Mesenchymal stem cell (in vitro differentiated cells and primary cell): ENCODE data around the gene TRAPPC14.

Source experiments
- DNase-seq: peaks from one replicate; pipeline ENCODE4 v3.0.0-alpha.2; 2013
- H2AFZ ChIP-seq: one replicate; pipeline ENCODE4 v1.6.1; 2013; ENCODE audit warnings: low read depth, mild to moderate bottlenecking, control low read depth, inconsistent platforms, low read length, moderate library complexity
- H2AK5ac ChIP-seq: 2 replicates; pipeline ENCODE4 v1.6.1; 2013; ENCODE audit warnings: low read length, moderate library complexity, mild to moderate bottlenecking, inconsistent platforms; ENCODE audit not compliant: severe bottlenecking
- H2BK120ac ChIP-seq: one replicate; pipeline ENCODE4 v1.6.1; 2013; ENCODE audit warnings: low read depth, mild to moderate bottlenecking, inconsistent platforms, low read length, moderate library complexity
- H2BK12ac ChIP-seq, 2 experiments: one replicate each; pipeline ENCODE4 v1.6.1; 2013; ENCODE audit warnings: inconsistent platforms in 2 of 2, low read length in 2 of 2, mild to moderate bottlenecking in 2 of 2, moderate library complexity in 2 of 2, control low read depth in 1 of 2
- H2BK15ac ChIP-seq: one replicate; pipeline ENCODE4 v1.6.1; 2013; ENCODE audit warnings: mild to moderate bottlenecking, low read depth, inconsistent platforms; ENCODE audit not compliant: poor library complexity, severe bottlenecking
- H2BK5ac ChIP-seq: 2 replicates; pipeline ENCODE4 v1.6.1; 2013; ENCODE audit warnings: low read depth, mild to moderate bottlenecking, low read length, control low read depth, inconsistent platforms; ENCODE audit not compliant: poor library complexity, severe bottlenecking
- H3K14ac ChIP-seq, 2 experiments: one replicate each; pipeline ENCODE4 v1.6.1; 2013; ENCODE audit warnings: inconsistent platforms in 2 of 2, low read length in 2 of 2, control low read depth in 1 of 2, mild to moderate bottlenecking in 1 of 2, moderate library complexity in 1 of 2
- H3K18ac ChIP-seq, 2 experiments: one replicate each; pipeline ENCODE4 v1.6.1; 2013; ENCODE audit warnings: inconsistent platforms in 2 of 2, low read length in 2 of 2, control low read depth in 1 of 2, low read depth in 1 of 2, mild to moderate bottlenecking in 1 of 2
- H3K23ac ChIP-seq, 2 experiments: one replicate each; pipeline ENCODE4 v1.6.1; 2013; ENCODE audit warnings: inconsistent platforms in 2 of 2, low read length in 2 of 2, mild to moderate bottlenecking in 2 of 2, moderate library complexity in 2 of 2, control low read depth in 1 of 2
- H3K27ac ChIP-seq: 2 replicates; pipeline ENCODE4 v1.5.1; 2013; ENCODE audit warnings: mild to moderate bottlenecking, moderate library complexity, low read length, control low read depth, inconsistent platforms; ENCODE audit not compliant: poor library complexity, severe bottlenecking
- H3K27me3 ChIP-seq, 2 experiments: 2 replicates each; pipeline versions ENCODE4 v1.6.1 to v1.7.0; 2013; ENCODE audit warnings: low read length in 2 of 2, mild to moderate bottlenecking in 2 of 2, moderate library complexity in 2 of 2, control low read depth in 1 of 2, inconsistent platforms in 1 of 2; ENCODE audit not compliant: control insufficient read depth in 1 of 2, insufficient read depth in 1 of 2
- H3K36me3 ChIP-seq, 2 experiments: 2 replicates each; pipeline versions ENCODE4 v1.6.1 to v1.7.0; 2013; ENCODE audit warnings: low read length in 2 of 2, control low read depth in 1 of 2, inconsistent platforms in 1 of 2, low read depth in 1 of 2, mild to moderate bottlenecking in 1 of 2; ENCODE audit not compliant: insufficient read depth in 2 of 2, control insufficient read depth in 1 of 2
- H3K4ac ChIP-seq, 2 experiments: one replicate each; pipeline ENCODE4 v1.6.1; 2013; ENCODE audit warnings: inconsistent platforms in 2 of 2, low read length in 2 of 2, mild to moderate bottlenecking in 2 of 2, moderate library complexity in 2 of 2, control low read depth in 1 of 2, low read depth in 1 of 2
- H3K4me1 ChIP-seq: 2 replicates; pipeline ENCODE4 v1.6.1; 2013; ENCODE audit warnings: low read depth, low read length, control low read depth; ENCODE audit not compliant: control insufficient read depth, insufficient read depth
- H3K4me2 ChIP-seq: 2 replicates; pipeline ENCODE4 v1.6.1; 2013; ENCODE audit warnings: low read length, mild to moderate bottlenecking, inconsistent platforms; ENCODE audit not compliant: poor library complexity, severe bottlenecking
- H3K4me3 ChIP-seq, 2 experiments: 2 replicates each; pipeline versions ENCODE4 v1.5.1 to v1.7.0; 2013; ENCODE audit warnings: low read length in 2 of 2, mild to moderate bottlenecking in 2 of 2, control low read depth in 1 of 2, low read depth in 1 of 2; ENCODE audit not compliant: insufficient read depth in 1 of 2
- H3K79me1 ChIP-seq: replicated peaks from 2 replicates; pipeline ENCODE4 v1.6.1; 2013; ENCODE audit warnings: mild to moderate bottlenecking, control low read depth, low read length, inconsistent platforms; ENCODE audit not compliant: poor library complexity, severe bottlenecking
- H3K9ac ChIP-seq: 2 replicates; pipeline ENCODE4 v1.7.0; 2013; ENCODE audit warnings: mild to moderate bottlenecking, low read length, moderate library complexity
- H3K9me3 ChIP-seq: 2 replicates; pipeline ENCODE4 v1.7.0; 2013; ENCODE audit warnings: mild to moderate bottlenecking, low read length; ENCODE audit not compliant: control insufficient read depth
- H4K8ac ChIP-seq: one replicate; pipeline ENCODE4 v1.6.1; 2013; ENCODE audit warnings: inconsistent platforms, mild to moderate bottlenecking, low read length, moderate library complexity
- H4K91ac ChIP-seq: one replicate; pipeline ENCODE4 v1.6.1; 2013; ENCODE audit warnings: mild to moderate bottlenecking, low read length, inconsistent platforms
- WGBS: methylation state at CpG from one replicate; pipeline ENCODE4 v1.1.7; 2013; ENCODE audit warnings: mixed read lengths; 5-methylcytosine and 5-hydroxymethylcytosine counted together

Gene TRAPPC14

GRCh38 chr7:100109521-100110163 lies 48.9 kb downstream of the TRAPPC14 start:
- no peak overlapping the region for H2BK12ac ChIP-seq
- peaks cover 17% of the 10 kb centered on the region for H3K79me1 ChIP-seq
- no peak overlapping the region for H3K4ac ChIP-seq
- H2BK15ac ChIP-seq, result no peak overlapping the region
- H2BK120ac ChIP-seq, result no peak overlapping the region
- H3K18ac ChIP-seq, result no peak overlapping the region
- no peak overlapping the region for H2AK5ac ChIP-seq
- H2AFZ ChIP-seq, result no peak overlapping the region
- no peak overlapping the region for H3K23ac ChIP-seq
- H3K27ac ChIP-seq, result no peak overlapping the region
- no peak overlapping the region for H4K8ac ChIP-seq
- no peaks in the 10 kb centered on the region for H3K27me3 ChIP-seq
- H2BK5ac ChIP-seq, result no peak overlapping the region
- 91% methylated on average over 12 of the region's 12 CpGs for WGBS
- H3K14ac ChIP-seq, result no peak overlapping the region
- H3K9me3 ChIP-seq, result no peaks in the 10 kb centered on the region
- H4K91ac ChIP-seq, result no peak overlapping the region
- H3K4me3 ChIP-seq, result no peak overlapping the region
- H3K9ac ChIP-seq, result no peak overlapping the region
- peaks cover 88 to 89% of the 10 kb centered on the region in 2 experiments for H3K36me3 ChIP-seq
- H3K4me2 ChIP-seq, result no peak overlapping the region
- no peak for DNase-seq
- H3K4me1 ChIP-seq, result no peaks in the 10 kb centered on the region

- DNase-seq, result no peak
- Histone ChIP-seq H3K79me1 (peaks cover 12% of the 10 kb centered on the region), H2BK5ac (no peak overlapping the region), H3K18ac (peak overlapping the region in 1 of 2 experiments; percentile 43), H2BK120ac (no peak overlapping the region), H3K4ac (no peak overlapping the region), H3K4me2 (no peak overlapping the region), H3K27ac (no peak overlapping the region), H2AK5ac (no peak overlapping the region), H2BK15ac (no peak overlapping the region), H3K36me3 (peaks cover 83 to 88% of the 10 kb centered on the region in 2 experiments), H4K91ac (no peak overlapping the region), H4K8ac (peak overlapping the region; percentile 22), H3K4me3 (no peak overlapping the region), H2BK12ac (peak overlapping the region in 1 of 2 experiments; percentile 21), H3K9me3 (no peaks in the 10 kb centered on the region), H2AFZ (no peak overlapping the region), H3K27me3 (no peaks in the 10 kb centered on the region), H3K4me1 (peaks cover 2% of the 10 kb centered on the region), H3K9ac (no peak overlapping the region), H3K14ac (no peak overlapping the region), H3K23ac (no peak overlapping the region)
- WGBS, result 70% methylated on average over 11 of the region's 11 CpGs
These were observed 50.6 kb downstream of the TRAPPC14 start for GRCh38 chr7:100107890-100108289.

GRCh38 chr7:100107125-100107737 lies 51.3 kb downstream of the TRAPPC14 start:
- Histone ChIP-seq H3K79me1 (peaks cover 12% of the 10 kb centered on the region), H2BK15ac (peak overlapping the region; percentile 44), H3K9ac (no peak overlapping the region), H2BK12ac (peak overlapping the region in 1 of 2 experiments; percentile 23), H3K4me2 (no peak overlapping the region), H3K27me3 (no peaks in the 10 kb centered on the region), H4K8ac (peak overlapping the region; percentile 45), H3K18ac (no peak overlapping the region), H4K91ac (peak overlapping the region; percentile 43), H3K4me1 (peaks cover 8% of the 10 kb centered on the region), H3K14ac (no peak overlapping the region), H3K36me3 (peaks cover 78 to 83% of the 10 kb centered on the region in 2 experiments), H3K9me3 (no peaks in the 10 kb centered on the region), H3K23ac (no peak overlapping the region), H2BK120ac (no peak overlapping the region), H3K4me3 (no peak overlapping the region), H3K27ac (no peak overlapping the region), H2AK5ac (no peak overlapping the region), H3K4ac (no peak overlapping the region), H2AFZ (no peak overlapping the region), H2BK5ac (no peak overlapping the region)
- WGBS, result 95% methylated on average over 25 of the region's 25 CpGs
- no peak for DNase-seq

DNA sequence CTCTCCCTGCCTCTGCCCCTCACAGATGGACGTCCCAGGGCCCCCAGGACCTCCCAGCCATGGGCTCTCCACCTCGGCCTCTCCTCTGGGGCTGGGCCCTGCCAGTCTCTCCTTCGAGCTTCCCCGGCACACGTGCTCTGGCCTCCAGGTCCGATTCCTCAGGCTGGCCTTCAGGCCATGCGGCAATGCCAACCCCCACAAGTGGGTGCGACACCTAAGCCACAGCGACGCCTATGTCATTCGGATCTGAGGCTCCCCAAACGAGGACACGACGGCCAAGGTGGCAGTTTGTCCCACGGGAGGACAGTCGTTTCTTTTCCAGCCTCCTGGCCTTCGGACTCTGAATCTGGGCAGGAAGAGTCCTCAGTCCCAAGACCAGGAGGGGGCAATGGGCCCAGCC lies 51.9 kb downstream of the TRAPPC14 start:
- Histone ChIP-seq H2AFZ (no peak overlapping the region), H3K4ac (no peak overlapping the region), H3K4me1 (peaks cover 9% of the 10 kb centered on the region), H4K8ac (no peak overlapping the region), H3K18ac (no peak overlapping the region), H3K9me3 (no peaks in the 10 kb centered on the region), H3K79me1 (peaks cover 12% of the 10 kb centered on the region), H3K23ac (no peak overlapping the region), H2BK5ac (no peak overlapping the region), H3K27ac (no peak overlapping the region), H3K4me3 (no peak overlapping the region), H2AK5ac (no peak overlapping the region), H2BK15ac (no peak overlapping the region), H4K91ac (no peak overlapping the region), H3K14ac (no peak overlapping the region), H3K9ac (no peak overlapping the region), H3K27me3 (no peaks in the 10 kb centered on the region), H3K4me2 (no peak overlapping the region), H2BK12ac (no peak overlapping the region), H3K36me3 (peaks cover 72 to 77% of the 10 kb centered on the region in 2 experiments), H2BK120ac (no peak overlapping the region)
- DNase-seq, result no peak
- WGBS, result 96% methylated on average over 17 of the region's 17 CpGs
